ENCODE measurements around the gene BAIAP2.

Gene BAIAP2

DNA sequence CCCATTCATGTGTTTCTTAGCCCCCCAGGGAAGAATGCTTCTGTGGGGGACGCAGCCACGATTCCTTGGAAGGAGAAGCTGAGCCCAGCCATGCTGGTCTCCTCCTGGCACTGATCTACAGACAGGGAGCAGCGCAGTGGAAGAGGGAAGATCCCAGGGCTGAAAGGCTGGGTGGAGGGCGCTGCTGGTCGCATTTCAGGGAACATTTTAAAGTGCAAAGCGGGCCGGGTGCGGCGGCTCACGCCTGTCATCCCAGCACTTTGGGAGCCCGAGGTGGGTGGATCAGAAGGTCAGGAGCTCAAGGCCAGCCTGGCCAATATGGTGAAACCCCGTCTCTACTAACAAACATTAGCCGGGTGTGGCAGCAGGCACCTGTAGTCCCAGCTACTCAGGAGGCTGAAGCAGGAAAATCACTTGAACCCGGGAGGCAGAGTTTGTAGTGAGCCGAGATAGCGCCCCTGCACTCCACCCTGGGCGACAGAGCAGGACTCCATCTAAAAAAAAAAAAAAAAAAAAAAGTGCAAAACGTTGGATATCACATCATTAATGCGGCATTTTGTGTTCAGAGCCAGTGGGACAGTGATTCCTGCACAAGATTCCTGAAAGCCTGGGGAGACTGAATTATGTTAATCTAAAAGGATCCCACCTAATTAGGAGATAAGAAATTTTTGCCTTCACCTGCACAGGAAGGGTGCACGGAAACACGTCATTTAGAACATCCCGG is 43.9 kb upstream of the BAIAP2 start:
- no peak for DNase-seq
- in situ Hi-C loops (cut with HindIII; ENCODE audit: low pct_ligation_motif_present, low sequenced_read_pairs): no loop called here
- H3K4me3 ChIP-seq (ENCODE audit: low read depth, low read length): peak overlapping the region; percentile 67
- H3K36me3 ChIP-seq (replicated peaks): peaks cover 10% of the 10 kb centered on the region
- H3K27ac ChIP-seq: peak overlapping the region; percentile 23
- TF ChIP-seq, protein P1, sequence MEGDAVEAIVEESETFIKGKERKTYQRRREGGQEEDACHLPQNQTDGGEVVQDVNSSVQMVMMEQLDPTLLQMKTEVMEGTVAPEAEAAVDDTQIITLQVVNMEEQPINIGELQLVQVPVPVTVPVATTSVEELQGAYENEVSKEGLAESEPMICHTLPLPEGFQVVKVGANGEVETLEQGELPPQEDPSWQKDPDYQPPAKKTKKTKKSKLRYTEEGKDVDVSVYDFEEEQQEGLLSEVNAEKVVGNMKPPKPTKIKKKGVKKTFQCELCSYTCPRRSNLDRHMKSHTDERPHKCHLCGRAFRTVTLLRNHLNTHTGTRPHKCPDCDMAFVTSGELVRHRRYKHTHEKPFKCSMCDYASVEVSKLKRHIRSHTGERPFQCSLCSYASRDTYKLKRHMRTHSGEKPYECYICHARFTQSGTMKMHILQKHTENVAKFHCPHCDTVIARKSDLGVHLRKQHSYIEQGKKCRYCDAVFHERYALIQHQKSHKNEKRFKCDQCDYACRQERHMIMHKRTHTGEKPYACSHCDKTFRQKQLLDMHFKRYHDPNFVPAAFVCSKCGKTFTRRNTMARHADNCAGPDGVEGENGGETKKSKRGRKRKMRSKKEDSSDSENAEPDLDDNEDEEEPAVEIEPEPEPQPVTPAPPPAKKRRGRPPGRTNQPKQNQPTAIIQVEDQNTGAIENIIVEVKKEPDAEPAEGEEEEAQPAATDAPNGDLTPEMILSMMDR (IDR thresholded peaks at IDR 0.05; ENCODE audit: low read depth, low read length, missing control alignments): no peak
- H3K27me3 ChIP-seq (replicated peaks): no peaks in the 10 kb centered on the region

DNA sequence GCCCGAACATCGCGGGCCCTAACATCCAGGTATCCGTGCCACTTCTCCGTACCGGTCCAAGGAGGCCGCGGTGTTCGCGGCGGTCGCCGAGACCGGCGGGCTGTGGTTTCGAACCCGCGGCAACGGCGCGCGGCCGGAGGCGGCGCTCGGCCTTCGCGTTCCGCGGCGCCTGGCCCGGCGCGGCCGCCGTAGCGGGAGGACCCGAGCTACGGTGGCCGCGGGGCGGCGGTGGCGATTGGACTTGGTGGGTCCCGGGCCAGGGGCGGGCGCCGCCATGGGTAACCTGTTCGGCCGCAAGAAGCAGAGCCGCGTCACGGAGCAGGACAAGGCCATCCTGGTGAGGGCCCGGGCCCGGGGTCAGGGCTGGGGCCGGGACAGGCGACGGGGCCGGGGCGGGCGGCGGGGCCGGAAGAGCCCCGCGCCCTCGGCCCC is 43.3 kb upstream of the BAIAP2 start, which contains the start of gene CHMP6:
Gene CHMP6, plus strand, starts transcription at position 197 of the 432 bp plus-strand sequence. Its CDS starts 78 bp downstream, at position 275.
- no peaks in the 10 kb centered on the region for H3K27me3 ChIP-seq (replicated peaks)
- H3K27ac ChIP-seq: peak within 1 kb of the TSS; percentile 49
- peak; percentile 31 for DNase-seq
- peak within 1 kb of the TSS; percentile 67 for H3K4me3 ChIP-seq (ENCODE audit: low read depth, low read length)
- in situ Hi-C loops (cut with HindIII; ENCODE audit: low pct_ligation_motif_present, low sequenced_read_pairs): no loop called here
- TF ChIP-seq, protein P1 (IDR thresholded peaks at IDR 0.05; ENCODE audit: low read depth, low read length, missing control alignments): peak; percentile 20
- H3K36me3 ChIP-seq (replicated peaks): peaks cover 16% of the 10 kb centered on the region

DNA sequence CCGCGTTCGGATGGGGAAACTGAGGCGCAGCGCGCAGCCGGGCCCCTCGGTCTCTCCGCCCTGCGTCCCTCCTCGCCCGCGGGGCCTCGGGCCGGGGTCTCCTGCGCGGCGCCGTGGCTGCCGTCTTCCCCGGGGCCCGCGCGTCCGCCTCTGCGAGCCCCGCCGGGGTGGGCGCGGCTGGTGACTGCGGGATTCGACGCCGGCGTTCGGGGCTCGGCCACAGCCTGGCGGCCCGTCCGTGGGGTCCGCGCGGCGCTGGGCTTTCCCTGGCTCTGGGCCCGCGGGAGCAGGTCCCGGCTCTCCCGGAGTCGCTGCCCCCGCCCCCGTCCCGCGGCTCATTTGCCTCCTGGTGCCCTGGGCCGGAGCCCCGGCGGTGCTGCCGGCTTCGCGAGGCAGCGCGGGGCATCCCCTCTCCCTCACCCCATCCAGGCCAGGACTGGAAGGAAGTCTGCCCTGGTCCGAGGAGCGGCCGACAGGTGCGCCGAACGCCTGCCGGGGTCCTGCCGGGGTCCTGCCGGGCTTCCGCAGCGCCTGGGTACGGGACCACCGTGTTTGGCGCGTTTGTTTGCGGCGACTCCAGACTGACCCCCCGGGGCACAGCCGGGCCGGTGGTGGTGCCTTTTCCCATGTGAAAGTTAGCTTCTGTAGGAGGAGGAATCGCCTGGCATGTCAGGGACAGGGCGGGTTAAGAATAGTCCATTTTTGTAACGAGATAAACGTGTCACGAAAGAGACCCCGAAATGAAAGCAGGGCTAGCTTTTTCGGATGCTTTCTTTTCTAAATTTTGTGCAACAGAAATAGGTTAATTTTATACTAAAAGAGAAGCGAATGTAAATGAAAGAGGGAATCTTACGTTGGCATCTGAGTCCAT is 42.6 kb upstream of the BAIAP2 start:
- TF ChIP-seq, protein P1 (IDR thresholded peaks at IDR 0.05; ENCODE audit: low read depth, low read length, missing control alignments): no peak
- H3K4me3 ChIP-seq (ENCODE audit: low read depth, low read length): peak overlapping the region; percentile 67
- H3K27ac ChIP-seq: peak overlapping the region; percentile 49
- in situ Hi-C loops (cut with HindIII; ENCODE audit: low pct_ligation_motif_present, low sequenced_read_pairs): no loop called here
- peaks cover 23% of the 10 kb centered on the region for H3K36me3 ChIP-seq (replicated peaks)
- H3K27me3 ChIP-seq (replicated peaks): no peaks in the 10 kb centered on the region
- no peak for DNase-seq

DNA sequence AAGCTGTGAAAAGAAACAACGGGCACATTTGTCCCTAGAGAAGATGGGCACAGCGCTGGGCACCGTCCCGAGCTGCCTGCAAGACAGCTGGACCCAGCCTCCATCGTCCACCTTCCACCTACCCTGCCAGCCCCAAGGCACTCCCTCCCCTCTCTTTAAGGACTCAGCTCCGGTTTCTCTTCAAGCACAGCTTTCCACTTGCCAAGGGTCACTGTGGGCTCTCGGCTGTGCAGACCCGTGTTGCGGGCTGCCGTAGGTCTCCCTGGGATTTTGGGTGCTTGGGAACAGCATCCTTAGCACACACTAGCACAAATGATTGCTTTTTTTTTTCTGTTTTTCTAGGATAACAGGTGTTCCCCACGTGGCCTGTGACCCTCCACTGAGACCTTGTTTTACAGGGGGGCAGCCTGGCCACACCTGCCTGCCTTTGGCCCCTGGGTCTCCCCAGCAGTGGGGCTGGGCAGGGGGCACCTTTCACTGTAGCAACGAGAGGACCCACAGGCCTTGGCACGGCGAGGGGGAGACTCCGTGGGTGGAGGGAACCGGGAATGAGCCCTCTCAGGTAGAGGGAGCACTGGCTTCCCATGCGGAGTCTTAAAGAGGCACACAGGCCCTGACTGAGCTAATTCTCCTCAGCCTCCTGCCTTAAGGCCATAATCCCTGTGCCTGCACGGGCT is 41.9 kb upstream of the BAIAP2 start:
- DNase-seq: no peak
- Histone ChIP-seq H3K27me3 (replicated peaks) (no peaks in the 10 kb centered on the region), H3K27ac (no peak overlapping the region), H3K36me3 (replicated peaks) (peaks cover 30% of the 10 kb centered on the region), H3K4me3 (ENCODE audit: low read depth, low read length) (peak overlapping the region; percentile 67)
- in situ Hi-C loops (cut with HindIII; ENCODE audit: low pct_ligation_motif_present, low sequenced_read_pairs): no loop called here
- TF ChIP-seq, protein P1 (IDR thresholded peaks at IDR 0.05; ENCODE audit: low read depth, low read length, missing control alignments): no peak

DNA sequence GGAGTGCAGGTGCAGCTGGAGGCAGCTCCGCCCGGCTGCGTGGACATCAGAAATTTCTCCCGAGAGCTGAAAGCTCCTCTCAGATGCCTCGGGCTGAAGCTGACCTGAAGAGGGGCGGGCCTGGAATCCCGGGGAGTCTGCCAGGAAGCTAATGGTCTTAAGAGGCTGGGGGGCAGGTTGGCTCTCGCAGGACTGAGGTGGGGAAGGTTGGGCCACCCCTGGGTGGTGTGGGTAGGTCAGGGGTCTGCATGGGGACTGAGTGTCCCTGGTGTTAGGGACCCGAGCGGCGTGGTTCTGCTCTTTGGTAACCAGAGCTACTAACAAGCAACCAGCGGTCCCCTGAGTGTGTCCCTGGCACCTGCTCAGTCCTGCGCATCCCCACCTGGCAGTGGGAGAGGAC is 39.8 kb upstream of the BAIAP2 start:
- H3K36me3 ChIP-seq (replicated peaks): peaks cover 50% of the 10 kb centered on the region
- DNase-seq: no peak

More for the DNA sequence above, 39.8 kb upstream of the BAIAP2 start:
- H3K27me3 ChIP-seq (replicated peaks): no peaks in the 10 kb centered on the region
- in situ Hi-C loops (cut with HindIII; ENCODE audit: low pct_ligation_motif_present, low sequenced_read_pairs): no loop called here
- TF ChIP-seq, protein P1 (IDR thresholded peaks at IDR 0.05; ENCODE audit: low read depth, low read length, missing control alignments): no peak
- H3K27ac ChIP-seq: no peak overlapping the region
- H3K4me3 ChIP-seq (ENCODE audit: low read depth, low read length): no peak overlapping the region

Data from brain microvascular endothelial cell (primary cell).